ENCODE results near the gene ZC3H18. TPM values are rescaled to one million over a fixed set of nuclear protein-coding genes. Genes with fewer than 3 reads are reported as not detected.

The ZC3H18 gene
- total RNA-seq, 1 donor from 2014 or later, result 50.2 TPM

- H3K27ac Mint-ChIP-seq (ENCODE audit: unreplicated experiment), result no peak overlapping the region
- H3K36me3 Mint-ChIP-seq (ENCODE audit: unreplicated experiment), result peaks cover 14% of the 10 kb centered on the region
- peaks cover 3% of the 10 kb centered on the region for H3K27me3 Mint-ChIP-seq (ENCODE audit: unreplicated experiment)
- H3K4me1 Mint-ChIP-seq (ENCODE audit: unreplicated experiment), result peaks cover 8% of the 10 kb centered on the region
- TF ChIP-seq CTCF (IDR thresholded peaks at IDR 0.05), result no peak
- peak overlapping the region; percentile 22 for H3K4me3 Mint-ChIP-seq (ENCODE audit: unreplicated experiment)
- no peaks in the 10 kb centered on the region for H3K9me3 Mint-ChIP-seq (ENCODE audit: unreplicated experiment)
- DNase-seq (ENCODE audit: extremely low spot score, unreplicated experiment), result no peak
Observed at GRCh38 chr16:88634994-88635670, 64.9 kb downstream of the ZC3H18 start.

- no peak overlapping the region for H3K4me3 Mint-ChIP-seq (ENCODE audit: unreplicated experiment)
- TF ChIP-seq CTCF (IDR thresholded peaks at IDR 0.05), result no peak
- H3K9me3 Mint-ChIP-seq (ENCODE audit: unreplicated experiment), result no peaks in the 10 kb centered on the region
- H3K36me3 Mint-ChIP-seq (ENCODE audit: unreplicated experiment), result peaks cover 11% of the 10 kb centered on the region
- peaks cover 8% of the 10 kb centered on the region for H3K27me3 Mint-ChIP-seq (ENCODE audit: unreplicated experiment)
- peaks cover 8% of the 10 kb centered on the region for H3K4me1 Mint-ChIP-seq (ENCODE audit: unreplicated experiment)
- no peak for DNase-seq (ENCODE audit: extremely low spot score, unreplicated experiment)
- H3K27ac Mint-ChIP-seq (ENCODE audit: unreplicated experiment), result no peak overlapping the region
Observed at GRCh38 chr16:88635671-88636319, 65.6 kb downstream of the ZC3H18 start.

GRCh38 chr16:88636488-88637265 lies 66.5 kb downstream of the ZC3H18 start:
- Mint-ChIP-seq H3K36me3 (ENCODE audit: unreplicated experiment) (peaks cover 8% of the 10 kb centered on the region), H3K27ac (ENCODE audit: unreplicated experiment) (no peak overlapping the region), H3K9me3 (ENCODE audit: unreplicated experiment) (no peaks in the 10 kb centered on the region), H3K4me1 (ENCODE audit: unreplicated experiment) (peaks cover 8% of the 10 kb centered on the region), H3K27me3 (ENCODE audit: unreplicated experiment) (peaks cover 8% of the 10 kb centered on the region), H3K4me3 (ENCODE audit: unreplicated experiment) (no peak overlapping the region)
- DNase-seq (ENCODE audit: extremely low spot score, unreplicated experiment), result no peak
- no peak for TF ChIP-seq CTCF (IDR thresholded peaks at IDR 0.05)

- Mint-ChIP-seq H3K27ac (ENCODE audit: unreplicated experiment) (no peak within 1 kb of the TSS), H3K4me1 (ENCODE audit: unreplicated experiment) (peaks cover 7% of the 10 kb centered on the region), H3K27me3 (ENCODE audit: unreplicated experiment) (peaks cover 8% of the 10 kb centered on the region), H3K9me3 (ENCODE audit: unreplicated experiment) (no peaks in the 10 kb centered on the region), H3K4me3 (ENCODE audit: unreplicated experiment) (no peak within 1 kb of the TSS), H3K36me3 (ENCODE audit: unreplicated experiment) (no peaks in the 10 kb centered on the region)
- DNase-seq (ENCODE audit: extremely low spot score, unreplicated experiment), result no peak
- TF ChIP-seq CTCF (IDR thresholded peaks at IDR 0.05), result no peak
Observed at GRCh38 chr16:88638323-88639230, 68.4 kb downstream of the ZC3H18 start, which contains the start of gene IL17C. IL17C (plus strand) TSS chr16:88638572; CDS start chr16:88638642, 70 bp downstream.

All from osteocyte (in vitro differentiated cells).